HG02763 (cell line): ENCODE results near the gene MOSPD3.

Experiments
- ATAC-seq: cut with Tn5 transposase; IDR thresholded peaks from one replicate; pipeline ENCODE4 v1.9.1; 2021; ENCODE audit warnings: mild to moderate bottlenecking, moderate library complexity; ENCODE audit not compliant: unreplicated experiment

The MOSPD3 gene

GRCh38 chr7:100575206-100575631, 37.1 kb upstream of the MOSPD3 start:
- ATAC-seq = no peak

DNA sequence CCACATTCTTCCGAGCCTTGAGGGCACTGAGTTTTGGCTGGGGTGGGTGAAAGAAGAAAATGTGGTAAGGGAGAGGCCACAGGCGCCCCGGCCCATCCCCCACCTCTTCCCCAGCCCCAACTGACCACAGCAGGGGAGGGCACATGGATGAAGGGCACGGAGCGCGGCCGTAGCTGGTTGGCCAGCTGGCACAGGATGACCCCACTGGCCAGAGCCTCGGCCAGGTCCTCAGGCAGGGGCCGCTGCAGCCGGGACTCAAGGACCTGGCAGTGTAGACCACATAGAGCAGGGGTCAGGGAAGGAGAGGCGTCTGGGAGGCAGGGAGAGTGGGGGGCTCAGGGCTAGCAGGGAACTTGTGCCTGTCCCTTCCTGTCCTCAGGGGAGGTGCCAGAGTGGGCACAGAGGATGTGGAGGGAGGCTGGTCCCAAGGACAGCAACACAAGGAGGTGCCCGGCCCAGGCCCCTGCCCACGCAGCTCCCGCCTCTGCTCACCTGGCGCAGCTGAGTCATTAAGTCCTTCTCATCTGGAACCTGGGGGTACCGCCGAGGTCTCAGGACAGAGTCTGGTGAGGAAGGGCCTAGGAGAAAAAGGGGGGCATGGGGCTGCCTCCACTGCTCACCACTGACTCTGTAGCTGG, 36.5 kb upstream of the MOSPD3 start:
- no peak for ATAC-seq

- ATAC-seq = no peak
Measured at GRCh38 chr7:100576384-100576993, 35.9 kb upstream of the MOSPD3 start.

GRCh38 chr7:100577103-100577502, 35.2 kb upstream of the MOSPD3 start:
- ATAC-seq = no peak

GRCh38 chr7:100577507-100577906, 34.8 kb upstream of the MOSPD3 start:
- ATAC-seq = no peak

- ATAC-seq = no peak
Measured at GRCh38 chr7:100578246-100579183, 33.8 kb upstream of the MOSPD3 start.

DNA sequence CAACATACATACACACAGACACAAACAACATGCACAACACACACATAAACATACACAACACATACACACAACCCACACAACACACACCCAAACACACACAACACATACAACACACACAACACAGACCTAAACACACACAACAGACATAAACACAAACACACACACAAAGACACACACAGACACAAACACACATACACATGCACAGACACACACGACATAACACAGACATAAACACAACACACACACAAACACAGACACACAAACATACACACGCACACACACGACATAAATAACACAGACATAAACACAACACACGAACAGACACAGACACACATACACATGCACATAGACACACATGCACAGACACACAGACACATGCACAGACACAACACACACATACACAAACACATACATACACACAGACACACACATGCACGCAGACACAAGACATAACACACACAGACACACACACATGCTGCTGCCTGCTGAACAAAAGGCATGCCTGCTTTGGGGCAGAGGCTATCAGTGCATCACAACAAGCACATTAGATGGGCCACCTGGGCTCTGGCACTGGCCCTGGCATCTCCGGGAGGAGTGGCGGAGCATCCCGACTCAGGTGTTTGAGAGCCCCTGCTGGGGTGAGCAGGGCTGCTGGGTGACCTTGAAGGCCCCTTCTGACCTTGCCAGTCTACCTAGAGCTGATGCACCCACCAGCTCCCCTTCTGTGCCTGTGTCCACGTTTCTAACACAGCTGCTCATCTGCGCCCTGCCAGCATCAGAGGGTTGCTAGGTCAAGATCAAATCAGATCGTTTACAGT, 31.7 kb upstream of the MOSPD3 start:
- ATAC-seq = no peak

DNA sequence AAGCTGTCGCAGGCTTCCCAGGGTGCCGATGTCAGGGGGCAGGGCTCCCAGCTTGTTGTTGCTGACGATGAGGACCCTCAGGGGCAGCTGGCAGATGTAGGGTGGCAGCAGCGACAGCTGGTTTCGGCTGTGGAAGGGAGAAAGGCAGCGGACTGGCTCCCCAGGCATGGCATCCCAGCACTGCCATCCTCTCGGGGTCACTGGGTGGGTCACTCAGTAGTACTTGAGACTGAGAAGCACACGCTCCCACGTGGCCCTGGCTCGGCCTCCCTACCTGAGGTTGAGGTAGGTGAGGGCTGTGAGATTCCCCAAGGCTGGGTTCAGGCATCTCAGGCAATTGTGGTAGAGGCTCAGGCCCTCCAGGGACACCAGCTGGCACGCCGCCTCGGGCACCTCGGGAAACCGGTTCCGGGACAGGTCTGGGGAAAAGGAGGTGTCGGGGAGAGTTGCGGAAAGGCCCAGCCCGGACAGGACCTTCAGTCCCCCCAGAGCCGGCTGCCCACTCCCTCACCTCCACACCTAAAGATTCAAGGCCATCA, 30.2 kb upstream of the MOSPD3 start:
- no peak for ATAC-seq

DNA sequence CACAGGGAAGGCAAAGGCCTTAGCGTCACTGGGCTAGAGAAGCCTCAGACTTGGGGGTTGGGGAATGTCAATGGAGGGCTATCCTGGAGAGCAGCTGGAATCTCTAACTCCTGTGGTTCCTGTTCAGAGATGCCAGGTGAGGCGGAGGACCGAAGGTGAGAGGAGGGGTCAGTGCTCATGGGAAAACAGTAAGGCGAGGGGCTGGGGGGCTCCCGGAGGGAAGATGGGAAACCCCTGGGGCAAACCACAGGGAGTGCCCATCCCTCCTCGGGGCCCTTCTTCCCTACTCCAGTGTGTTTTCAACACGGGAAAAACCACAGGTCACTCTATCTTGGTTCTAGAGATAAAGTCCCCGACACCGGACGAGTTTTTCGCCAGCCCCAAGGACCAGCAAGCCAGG, 29.7 kb upstream of the MOSPD3 start:
- ATAC-seq = no peak

DNA sequence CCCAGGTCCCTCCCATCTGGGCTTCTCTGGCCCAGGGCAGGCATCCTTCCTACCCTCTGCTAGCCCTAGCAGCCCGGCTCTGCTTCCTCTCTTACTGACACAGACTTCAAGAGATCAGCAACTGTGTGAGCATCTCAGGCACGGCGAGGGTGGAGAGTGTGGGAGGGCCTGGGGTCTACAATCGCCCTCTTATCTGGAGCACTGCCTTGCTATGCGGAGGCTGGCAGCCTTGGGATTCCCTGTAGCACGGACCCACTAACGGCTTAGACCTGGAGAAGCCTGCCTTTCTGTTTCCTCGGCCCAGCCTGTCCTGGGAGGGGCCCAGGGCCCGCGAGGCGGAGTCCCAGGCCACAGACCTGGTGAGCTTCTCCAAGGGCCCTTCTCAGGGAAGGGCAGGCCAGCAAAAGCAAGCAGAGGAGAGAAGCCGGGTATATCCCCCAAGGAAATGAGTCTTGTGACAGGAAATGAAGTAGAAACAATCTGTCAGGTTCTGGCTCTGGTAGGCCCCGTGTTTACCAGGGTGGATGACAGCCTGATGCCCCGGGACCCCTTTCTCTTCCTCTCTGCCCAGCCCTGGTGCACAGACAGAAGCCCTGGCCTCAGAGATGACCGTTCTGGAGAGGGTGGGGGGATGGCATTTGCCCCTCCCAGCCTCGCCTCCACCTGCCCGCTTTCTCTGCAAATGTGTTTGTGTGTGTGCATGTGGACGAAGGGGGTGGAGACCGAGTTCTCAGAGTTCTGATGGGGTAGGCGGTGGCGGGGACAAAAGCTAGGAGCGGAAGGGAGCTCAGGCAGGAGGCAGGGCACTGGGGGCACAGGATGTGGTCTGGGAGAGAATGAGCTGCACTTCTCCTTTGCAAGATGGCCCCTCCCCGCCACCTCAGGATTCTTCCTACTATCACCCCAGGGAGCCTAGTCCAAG, 28.9 kb upstream of the MOSPD3 start:
- no peak for ATAC-seq

- ATAC-seq = no peak
Measured at GRCh38 chr7:100584054-100584682, 28.2 kb upstream of the MOSPD3 start.

- ATAC-seq = no peak
Measured at GRCh38 chr7:100584683-100585510, 27.4 kb upstream of the MOSPD3 start.

- peak; percentile 24 for ATAC-seq
Measured at GRCh38 chr7:100585511-100586265, 26.7 kb upstream of the MOSPD3 start, which contains the start of gene LRCH4. Gene LRCH4 (minus strand): TSS chr7:100586129. CDS start chr7:100586100, 29 bp downstream.

DNA sequence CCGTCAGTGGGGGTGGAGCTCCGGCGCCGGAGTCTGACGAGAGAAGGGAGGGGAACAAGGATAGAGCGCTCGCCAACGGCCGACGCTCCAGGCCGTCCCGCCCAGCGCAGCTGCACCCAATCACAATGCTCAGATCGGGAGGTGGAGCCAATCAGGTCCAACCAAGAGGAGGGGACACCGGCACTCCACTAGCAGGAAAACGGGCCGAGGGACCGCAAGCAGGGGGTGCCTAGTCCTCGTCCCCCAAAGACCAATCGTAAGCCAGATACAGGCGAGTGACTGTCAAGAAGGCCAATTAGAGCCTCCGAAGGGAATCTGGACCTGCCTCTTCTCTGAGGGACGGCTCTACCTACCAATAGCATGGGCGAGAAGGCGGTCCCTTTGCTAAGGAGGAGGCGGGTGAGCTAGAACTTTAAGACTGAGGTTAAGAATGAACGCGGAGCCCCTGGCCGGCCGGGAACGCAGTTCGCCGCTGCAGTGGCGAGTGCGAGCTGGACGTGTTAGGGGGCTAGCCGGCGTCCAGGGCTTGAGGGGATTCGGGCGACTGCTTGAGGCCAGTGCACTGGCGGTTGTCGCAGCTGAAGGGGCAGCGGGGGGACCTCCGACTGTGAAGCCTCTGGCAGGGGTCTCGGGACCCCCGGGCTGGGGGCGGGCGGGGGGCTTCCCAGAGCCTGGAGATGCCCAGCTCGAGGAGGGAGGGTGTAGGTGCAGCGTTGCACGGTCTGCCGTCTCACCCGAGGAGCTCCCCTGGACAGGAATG, 25.9 kb upstream of the MOSPD3 start, which contains the start of gene FBXO24:
Gene FBXO24 (plus strand): TSS at position 63 of the 760 bp plus-strand sequence. CDS start 298 bp downstream, at position 361.
- peak; percentile 84 for ATAC-seq

DNA sequence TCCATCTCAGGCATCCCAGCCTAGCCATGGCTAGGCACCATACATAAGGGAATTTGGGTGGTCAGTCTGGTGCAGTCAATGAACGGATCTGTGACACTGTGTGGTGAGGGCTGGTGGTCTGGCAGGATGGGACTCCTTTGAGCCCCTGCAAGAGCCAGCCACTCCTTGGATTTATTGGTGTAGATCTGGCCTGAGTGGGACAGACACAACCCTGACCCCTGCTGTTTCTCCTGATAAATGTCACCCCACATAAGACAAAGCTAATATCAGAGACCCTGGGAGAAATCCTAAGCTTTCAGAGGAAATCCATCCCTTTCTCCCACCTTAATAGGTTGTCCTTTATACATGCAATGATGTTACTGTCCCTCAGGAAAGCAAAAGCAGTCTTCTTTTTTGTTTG, 23.9 kb upstream of the MOSPD3 start:
- no peak for ATAC-seq

GRCh38 chr7:100589341-100589947, 22.9 kb upstream of the MOSPD3 start:
- no peak for ATAC-seq
